HepG2 (cell line): Measurements from ENCODE around the gene MCOLN1. TPM values are rescaled to one million over a fixed set of nuclear protein-coding genes. Genes with fewer than 3 reads are reported as not detected.

Source experiments
- ATAC-seq: fragments of 200-7000 bp; cut with Tn5 transposase; 3 replicates; pipeline ENCODE4 v1.9.1; 2020; ENCODE audit warnings: mild to moderate bottlenecking, moderate library complexity
- BruUV-seq: library from RNA; stranded (reverse); fragments of 400-500 nt; replicated peaks from 2 replicates; lab custom pipeline; 2021; lab: Mats Ljungman, UMichigan
- CTCF ChIA-PET: fragments of 300-600 bp; formaldehyde crosslinking; extraction: SDS; loops from one replicate; lab custom pipeline; 2021; ENCODE audit warnings: low total read pairs, inconsistent platforms, low intra/inter-chr PET ratio; lab: Yijun Ruan, JAX
- POLR2A ChIA-PET: fragments of 350-600 bp; sonication (Branson Sonifier 250); formaldehyde crosslinking; loops from one replicate; lab custom pipeline; 2020; ENCODE audit warnings: antibody characterized with exemption, inconsistent platforms; lab: Yijun Ruan, JAX
- DNase-seq: peaks from one replicate; pipeline ENCODE4 v3.0.0-alpha.2; 2015; ENCODE audit warnings: low spot score
- FAIRE-seq: peaks from 3 replicates; lab custom pipeline; 2011; peaks lifted over from hg19 to GRCh38; lab: Jason Lieb, UNC
- H2AFZ ChIP-seq: one replicate; pipeline ENCODE4 v1.6.1; 2011; ENCODE audit warnings: low read length, inconsistent platforms
- H3K27ac ChIP-seq: fragments of 300-600 bp; 3 replicates; pipeline ENCODE4 v1.8.0; 2011; ENCODE audit warnings: mixed run types, mild to moderate bottlenecking, mixed read lengths, low read length, inconsistent platforms; ENCODE audit not compliant: insufficient read depth; ENCODE audit errors: extremely low read length
- H3K27me3 ChIP-seq, 2 experiments: fragments of 200-600 bp in 1 of 2; 2 replicates in 1 of 2; 3 replicates in 1 of 2; pipeline versions ENCODE4 v1.6.0 to v1.8.0; 2011; ENCODE audit warnings: low read length in 2 of 2, mild to moderate bottlenecking in 2 of 2, moderate library complexity in 2 of 2, inconsistent platforms in 1 of 2; ENCODE audit not compliant: insufficient read depth in 2 of 2, control insufficient read depth in 1 of 2
- H3K36me3 ChIP-seq, 2 experiments: fragments of 200-600 bp in 1 of 2; replicated peaks in 1 of 2; 2 replicates in 1 of 2; 3 replicates in 1 of 2; pipeline versions ENCODE4 v1.5.1 to v1.8.0; 2011; ENCODE audit warnings: low read length in 2 of 2, inconsistent platforms in 1 of 2; ENCODE audit not compliant: insufficient read depth in 2 of 2, control insufficient read depth in 1 of 2
- H3K4me1 ChIP-seq: 2 replicates; pipeline ENCODE4 v1.5.1; 2012; ENCODE audit warnings: low read length, inconsistent platforms; ENCODE audit not compliant: insufficient read depth
- H3K4me2 ChIP-seq: 2 replicates; pipeline ENCODE4 v1.6.0; 2011; ENCODE audit warnings: low read depth, low read length, inconsistent platforms
- H3K4me3 ChIP-seq, 3 experiments: fragments of 200-600 bp in 1 of 3; sonication (generic), shearing (Covaris generic) in 1 of 3; replicated peaks in 1 of 3; 2 replicates each; pipeline ENCODE4 v1.5.1; 2011 to 2016; ENCODE audit warnings: low read length in 3 of 3, inconsistent platforms in 2 of 3, low read depth in 2 of 3, mild to moderate bottlenecking in 2 of 3, control low read depth in 1 of 3, mixed read lengths in 1 of 3; ENCODE audit not compliant: insufficient read depth in 1 of 3
- H3K79me2 ChIP-seq: one replicate; pipeline ENCODE4 v1.6.1; 2011; ENCODE audit warnings: low read length, inconsistent platforms; ENCODE audit not compliant: insufficient read depth
- H3K9ac ChIP-seq: 2 replicates; pipeline ENCODE4 v1.6.0; 2011; ENCODE audit warnings: mild to moderate bottlenecking, low read depth, low read length, inconsistent platforms; ENCODE audit not compliant: insufficient read depth
- H3K9me3 ChIP-seq: 2 replicates; pipeline ENCODE4 v1.5.1; 2012; ENCODE audit warnings: mild to moderate bottlenecking, low read length
- H4K20me1 ChIP-seq: 2 replicates; pipeline ENCODE4 v1.6.0; 2011; ENCODE audit warnings: inconsistent platforms, mild to moderate bottlenecking, low read length, moderate library complexity; ENCODE audit not compliant: insufficient read depth
- ATF7 ChIP-seq, 2 experiments: fragments of 450-650 bp in 1 of 2; sonication (generic) in 1 of 2; formaldehyde crosslinking in 1 of 2; IDR thresholded peaks; 2 replicates each; pipeline versions ENCODE4 v1.4.0 to v1.6.1; 2016 to 2020; ENCODE audit warnings: antibody characterized with exemption in 1 of 2, mild to moderate bottlenecking in 1 of 2, missing genetic modification reagents in 1 of 2
- ATM ChIP-seq: fragments of 450-650 bp; IDR thresholded peaks from 2 replicates; pipeline ENCODE4 v1.7.1; 2017; ENCODE audit warnings: mild to moderate bottlenecking, borderline replicate concordance
- CEBPB ChIP-seq: IDR thresholded peaks from 2 replicates; pipeline ENCODE4 v1.6.1; 2011; ENCODE audit warnings: low read depth, low read length, improper control_type of control experiment, borderline replicate concordance
- CEBPG ChIP-seq: IDR thresholded peaks from 2 replicates; pipeline ENCODE4 v1.6.1; 2016
- DR1 ChIP-seq: sonication (generic); formaldehyde crosslinking; IDR thresholded peaks from 2 replicates; pipeline ENCODE4 v1.8.0; 2021; ENCODE audit warnings: mild to moderate bottlenecking, missing genetic modification reagents, inconsistent platforms
- GMEB2 ChIP-seq: IDR thresholded peaks from 2 replicates; pipeline ENCODE4 v1.6.1; 2016; ENCODE audit warnings: missing biosample characterization, missing genetic modification reagents, low read depth
- IRF1 ChIP-seq: sonication (generic); formaldehyde crosslinking; IDR thresholded peaks from 2 replicates; pipeline ENCODE4 v1.4.0; 2020; ENCODE audit warnings: low read depth, mild to moderate bottlenecking, missing genetic modification reagents
- NFE2 ChIP-seq: sonication (generic); formaldehyde crosslinking; IDR thresholded peaks from 2 replicates; pipeline ENCODE4 v1.4.0; 2020; ENCODE audit warnings: missing genetic modification reagents
- SIX4 ChIP-seq: sonication (generic); formaldehyde crosslinking; IDR thresholded peaks from 2 replicates; pipeline ENCODE4 v1.4.0; 2020; ENCODE audit warnings: missing genetic modification reagents
- ZBTB43 ChIP-seq: sonication (generic); formaldehyde crosslinking; conservative IDR thresholded peaks from 2 replicates; pipeline ENCODE4 v1.4.0; 2020; ENCODE audit warnings: missing genetic modification reagents
- WGBS: methylation state at CpG from one replicate; pipeline ENCODE4 v1.1.6; 2017; ENCODE audit warnings: low lambda C conversion rate; 5-methylcytosine and 5-hydroxymethylcytosine counted together
- in situ Hi-C: cut with HindIII; loops from 2 replicates; pipeline ENCODE4 v1.10.0; 2017; ENCODE audit warnings: low pct_unique_long_range_greater_than_20kb; ENCODE audit not compliant: extremely low pct_ligation_motif_present
- intact Hi-C: fragments of 100-400 bp; cut with micrococcal nuclease; formaldehyde crosslinking; loops from one replicate; pipeline ENCODE4 v1.10.0; 2022; ENCODE audit not compliant: unreplicated experiment
- polyA plus RNA-seq, 8 experiments: library from polyadenylated mRNA; depleted of rRNA in 3 of 8; stranded (reverse) in 7 of 8; unstranded in 1 of 8; fragments of >200 nt; fragmentation: Illumina TruSeq in 4 of 8; extraction: Trizol in 4 of 8; gene quantifications; 2 replicates each; pipeline versions ENCODE4 v1.2.1 to v1.2.3, GENCODE V29; 2011 to 2016; ENCODE audit warnings: low read depth in 4 of 8, missing spikeins in 1 of 8, mixed read lengths in 1 of 8; ENCODE audit not compliant: insufficient read depth in 1 of 8
- total RNA-seq, 5 experiments: library from RNA; depleted of rRNA; stranded (reverse); fragments of >200 nt; fragmentation: Illumina TruSeq; extraction: Trizol; gene quantifications; 2 replicates each; pipeline ENCODE4 v1.2.3, GENCODE V29; 2016; ENCODE audit warnings: low read depth in 1 of 5

MCOLN1 gene
- total and polyA plus RNA-seq, 2 of the 13 experiments (the other 11 are each of a cell fraction or from before 2014, with no cell fraction given): 3.4 to 15.7 TPM

GRCh38 chr19:7565332-7565731 lies 42.9 kb downstream of the MCOLN1 start:
- TF ChIP-seq ZBTB43 (CRISPR knock-in tag) (no peak), ATF7 (IDR thresholded peaks at IDR 0.05) (peak; percentile 54; the same call in 1 of the 2 replicates), ATF7 (CRISPR knock-in tag; IDR thresholded peaks at IDR 0.05) (no peak), CEBPG (peak; percentile 44; the same call in 1 of the 2 replicates), ATM (no peak), DR1 (CRISPR knock-in tag) (no peak), GMEB2 (CRISPR knock-in tag) (no peak), SIX4 (CRISPR knock-in tag) (no peak), IRF1 (CRISPR knock-in tag) (no peak), NFE2 (CRISPR knock-in tag) (no peak), CEBPB (peak; percentile 70; the same call in 1 of the 2 replicates)
- Histone ChIP-seq H3K9me3 (no peaks in the 10 kb centered on the region), H3K4me2 (no peak overlapping the region), H3K27ac (no peak overlapping the region), H2AFZ (no peak overlapping the region), H4K20me1 (no peaks in the 10 kb centered on the region), H3K9ac (no peak overlapping the region), H3K27me3 (no peaks in the 10 kb centered on the region), H3K79me2 (no peaks in the 10 kb centered on the region), H3K4me3 (no peak overlapping the region), H3K4me1 (no peaks in the 10 kb centered on the region), H3K36me3 (no peaks in the 10 kb centered on the region)
- 50% methylated on average over 5 of the region's 5 CpGs for WGBS
- CTCF ChIA-PET: no interaction called here
- FAIRE-seq (no peak), DNase-seq (no peak), ATAC-seq (no peak)
- BruUV-seq: no TSS peak
- in situ Hi-C loops (loop anchor here (10.0 kb wide), 1 partner anchor 229 kb away; no protein-coding TSS in a partner anchor), intact Hi-C loops (no loop called here)
- POLR2A ChIA-PET: no interaction called here
